Medulla oblongata (tissue), 1 donor: ENCODE measurements around the gene COTL1.

Experiments used
- DNase-seq: peaks from one replicate; pipeline ENCODE4 v3.0.0-alpha.2; 2015; ENCODE audit errors: extremely low spot score

The COTL1 gene

DNA sequence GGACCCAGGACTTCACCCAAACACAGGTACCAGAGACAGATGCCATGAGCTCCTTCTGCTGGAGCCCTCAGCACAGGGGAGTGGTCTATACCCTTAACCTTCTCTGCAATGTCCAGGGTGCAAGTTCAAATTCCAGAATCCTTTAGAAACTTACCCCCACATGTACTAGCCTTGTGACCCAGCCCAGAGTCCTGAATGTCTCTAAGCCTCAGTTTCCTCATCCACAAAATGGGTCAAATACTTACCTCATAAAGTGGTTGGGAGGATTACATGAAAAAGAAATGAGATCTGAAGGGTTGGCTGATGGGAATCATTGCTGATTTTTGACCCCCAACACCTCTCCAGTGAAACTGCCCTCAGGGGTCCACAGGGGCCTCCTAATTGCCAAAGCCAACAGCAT lies 21.7 kb downstream of the COTL1 start:
- no peak for DNase-seq

GRCh38 chr16:84595052-84595481 lies 22.8 kb downstream of the COTL1 start:
- DNase-seq = no peak

DNA sequence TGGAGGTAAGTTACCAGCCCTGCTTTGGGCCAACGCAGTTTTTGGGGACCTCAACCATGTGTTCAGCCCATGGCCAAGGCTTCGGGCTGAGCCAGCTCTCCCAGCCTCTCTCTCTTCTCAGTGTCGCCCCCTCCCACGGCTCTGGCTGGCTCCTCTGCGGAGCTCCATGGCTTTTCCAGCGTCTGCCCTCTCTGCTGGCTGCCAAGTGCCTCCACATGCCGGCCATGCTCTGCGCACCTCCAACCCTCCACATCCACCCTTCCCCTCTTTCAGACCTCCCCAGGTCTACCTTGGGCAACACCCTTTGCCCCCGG lies 23.2 kb downstream of the COTL1 start:
- no peak for DNase-seq

- DNase-seq = peak; percentile 53
These were observed 23.8 kb downstream of the COTL1 start for GRCh38 chr16:84593825-84594724.

DNA sequence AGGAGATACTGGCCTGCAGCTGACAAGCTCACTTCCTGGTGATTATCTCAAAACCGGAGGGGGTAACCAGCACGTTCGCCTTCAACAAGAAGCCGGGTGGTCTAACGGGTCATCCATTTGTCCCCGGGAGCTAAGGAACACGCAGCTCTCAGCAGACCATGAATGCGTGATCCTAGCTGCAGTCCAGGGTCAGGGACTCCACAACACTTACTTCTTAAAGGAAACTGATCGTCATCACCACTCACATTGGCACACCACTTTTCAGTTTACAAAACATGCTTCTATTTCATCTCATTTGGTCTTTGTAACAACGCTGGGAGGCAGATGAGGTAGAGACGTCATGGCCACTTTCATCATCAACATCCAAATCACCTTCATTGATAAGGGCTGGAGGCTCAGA lies 25.2 kb downstream of the COTL1 start:
- DNase-seq = no peak

GRCh38 chr16:84589975-84590719 lies 27.7 kb downstream of the COTL1 start:
- no peak for DNase-seq

DNA sequence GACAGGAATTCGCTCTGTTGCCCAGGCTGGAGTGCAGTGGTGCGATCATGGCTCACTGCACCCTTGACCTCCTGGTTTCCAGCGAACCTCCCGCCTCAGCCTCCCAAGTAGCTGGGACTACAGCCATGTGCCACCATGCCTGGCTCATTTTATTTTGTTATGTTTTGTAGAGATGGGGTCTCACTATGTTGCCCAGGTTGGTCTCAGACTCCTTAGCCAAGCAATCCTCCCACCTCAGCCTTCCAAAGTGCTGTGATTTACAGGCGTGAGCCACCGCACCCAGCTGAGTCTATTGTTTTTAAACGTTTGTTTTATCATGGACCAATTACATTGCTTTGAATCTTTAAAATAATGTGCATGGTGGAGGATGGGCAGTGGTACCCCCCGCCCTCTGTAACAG lies 28.9 kb downstream of the COTL1 start:
- no peak for DNase-seq

- peak; percentile 90 for DNase-seq
These were observed 32.0 kb downstream of the COTL1 start for GRCh38 chr16:84585886-84586285.

- DNase-seq = peak; percentile 58
These were observed 32.4 kb downstream of the COTL1 start for GRCh38 chr16:84585467-84585866.

DNA sequence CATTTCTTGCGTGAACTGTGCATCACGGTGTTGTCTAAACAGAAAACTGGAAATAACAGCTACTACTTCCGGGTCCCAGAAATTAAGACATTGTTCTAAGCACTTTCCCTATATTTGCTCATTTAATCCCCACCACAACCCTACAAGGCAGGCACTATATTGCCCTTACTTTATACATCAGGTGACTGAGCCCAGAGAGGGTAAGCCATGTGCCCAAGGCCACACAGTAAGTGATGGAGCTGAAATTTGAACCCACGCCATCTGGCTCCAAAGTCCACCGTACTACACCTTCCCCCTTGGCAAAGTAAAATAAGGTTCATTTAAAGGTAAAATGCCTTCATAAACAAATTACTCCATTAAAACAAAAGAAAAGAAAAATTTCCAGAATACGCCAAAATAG lies 33.2 kb downstream of the COTL1 start:
- no peak for DNase-seq

DNA sequence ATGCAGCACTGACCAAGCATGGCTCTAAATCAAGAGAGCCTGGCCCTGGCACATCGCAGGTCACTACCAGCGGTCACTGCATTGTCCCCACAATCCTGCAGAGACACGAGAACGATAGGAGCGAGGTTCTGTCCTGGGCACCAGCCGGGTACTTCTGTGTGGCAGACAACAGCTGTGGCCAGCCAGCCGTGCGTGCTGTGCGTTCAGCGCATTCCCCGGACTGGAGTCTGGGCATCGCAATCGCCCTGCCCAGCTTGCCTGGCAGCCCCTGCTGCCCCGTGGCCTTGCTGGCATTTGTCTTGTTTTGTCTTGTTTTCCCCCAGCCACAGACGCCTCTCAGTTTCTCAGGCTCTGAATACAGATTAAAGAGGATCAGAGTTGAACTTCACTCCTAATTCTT lies 33.9 kb downstream of the COTL1 start:
- peak; percentile 71 for DNase-seq

DNA sequence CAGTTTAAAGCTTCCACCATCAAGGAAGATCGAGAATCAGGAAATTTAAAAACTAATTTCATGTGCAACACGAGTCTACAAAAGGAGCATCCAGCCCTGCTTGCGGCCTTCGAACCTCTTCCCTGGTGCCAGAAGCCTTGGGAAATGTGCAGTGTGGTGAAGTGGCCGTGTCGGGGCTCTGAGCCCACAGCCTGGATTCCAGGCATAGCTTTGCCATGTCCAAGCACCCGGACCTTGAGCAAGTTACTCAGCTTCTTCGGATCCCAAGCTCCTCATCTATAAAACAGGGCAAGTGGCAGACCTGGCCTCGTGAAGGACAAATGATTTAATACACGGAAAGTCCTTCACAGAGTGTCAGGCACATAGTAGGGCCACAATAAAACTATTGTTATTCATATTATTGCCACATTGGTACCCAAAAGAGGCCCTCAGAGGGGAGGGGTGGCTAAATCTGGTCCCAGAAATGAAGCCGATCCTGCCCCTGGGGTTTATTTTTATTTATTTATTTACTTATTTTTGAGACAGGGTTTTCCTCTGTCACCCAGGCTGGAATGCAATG lies 34.8 kb downstream of the COTL1 start:
- DNase-seq = no peak

DNA sequence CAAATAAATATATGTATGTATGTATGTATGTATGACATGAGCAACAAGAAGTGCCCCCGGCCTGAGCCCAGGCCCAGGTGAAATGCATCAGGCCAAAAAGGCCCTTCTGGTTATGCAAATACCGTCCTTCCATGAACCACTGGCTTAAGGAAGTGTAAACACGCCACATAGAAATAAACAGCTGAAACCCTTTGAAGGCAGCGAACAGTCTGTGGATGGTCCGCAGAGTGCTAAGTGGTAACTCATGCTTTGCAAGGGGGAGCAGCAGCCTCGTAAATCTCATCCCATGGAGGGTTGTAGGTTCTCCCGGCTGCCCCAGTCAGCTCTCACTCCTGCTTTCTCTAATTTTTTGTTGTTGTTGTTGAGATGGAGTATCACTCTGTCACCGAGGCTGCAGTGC lies 36.7 kb downstream of the COTL1 start:
- DNase-seq = no peak

DNA sequence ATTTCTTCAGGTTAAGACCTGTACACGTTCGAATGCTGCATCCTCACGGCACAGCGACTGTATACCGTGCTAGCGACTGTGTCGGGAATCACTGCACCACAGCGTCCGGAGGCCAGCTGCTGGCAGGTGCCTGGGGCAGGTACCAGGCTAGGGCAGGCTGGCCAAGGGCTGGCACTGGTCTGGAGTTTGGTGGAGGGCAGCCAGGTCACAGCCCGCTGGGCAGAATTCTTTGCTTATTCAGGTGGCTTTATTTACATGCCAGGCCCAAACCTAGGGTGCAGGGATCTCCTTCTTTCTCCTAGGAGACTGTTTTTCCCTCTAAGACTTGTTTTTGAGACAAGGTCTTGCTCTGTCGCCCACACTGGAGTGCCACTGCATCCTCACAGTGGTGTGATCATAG lies 37.9 kb downstream of the COTL1 start:
- DNase-seq = no peak

DNA sequence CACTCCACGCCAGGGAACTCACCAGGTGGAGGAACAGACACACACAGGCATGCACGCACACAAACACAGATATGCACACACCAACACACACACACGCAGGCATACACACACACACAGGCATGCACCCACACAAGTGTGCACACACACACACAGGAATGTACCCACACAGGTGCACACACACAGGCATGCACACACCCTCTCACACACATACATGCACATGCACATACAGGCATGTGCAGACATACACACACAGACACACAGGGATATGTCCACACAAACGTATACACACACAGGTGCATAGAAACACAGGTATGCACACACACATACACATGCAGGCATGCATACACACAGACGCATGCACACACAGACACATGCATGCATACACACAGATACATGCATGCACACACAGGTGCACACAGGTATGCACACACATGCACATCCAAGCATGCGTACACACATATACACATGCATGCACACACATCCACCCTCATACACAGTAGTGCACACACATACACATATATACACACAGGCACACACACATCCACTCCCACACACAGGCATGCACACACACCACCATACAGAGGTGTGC lies 39.2 kb downstream of the COTL1 start:
- no peak for DNase-seq

GRCh38 chr16:84577034-84577803 lies 40.7 kb downstream of the COTL1 start:
- no peak for DNase-seq

DNA sequence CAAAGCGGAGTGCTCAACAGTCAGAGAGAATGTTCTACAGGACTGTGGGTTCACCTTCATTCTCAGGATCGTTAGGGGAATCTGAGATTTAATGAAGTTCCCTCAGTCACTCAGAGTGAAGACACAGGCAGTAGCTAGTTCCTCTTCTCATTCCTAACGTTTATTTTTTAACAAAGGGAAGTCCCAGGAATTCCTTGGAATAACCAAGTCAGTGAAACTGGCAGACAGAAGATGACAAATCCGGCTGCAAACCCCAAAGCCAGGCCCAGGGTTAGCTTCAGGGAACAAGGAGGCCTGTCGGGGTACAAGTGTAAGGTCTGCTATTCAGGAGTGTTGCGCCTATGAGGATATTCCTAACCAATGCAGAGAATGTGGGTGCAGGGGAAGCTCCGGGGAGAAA lies 42.0 kb downstream of the COTL1 start:
- no peak for DNase-seq

GRCh38 chr16:84574191-84574590 lies 43.7 kb downstream of the COTL1 start:
- peak; percentile 85 for DNase-seq

GRCh38 chr16:84572096-84572495 lies 45.8 kb downstream of the COTL1 start:
- no peak for DNase-seq

- DNase-seq = no peak
These were observed 46.4 kb downstream of the COTL1 start for GRCh38 chr16:84571506-84571905.

GRCh38 chr16:84570739-84571403 lies 47.0 kb downstream of the COTL1 start:
- DNase-seq = no peak
